ENCODE measurements around the gene LPAR1.

DNA sequence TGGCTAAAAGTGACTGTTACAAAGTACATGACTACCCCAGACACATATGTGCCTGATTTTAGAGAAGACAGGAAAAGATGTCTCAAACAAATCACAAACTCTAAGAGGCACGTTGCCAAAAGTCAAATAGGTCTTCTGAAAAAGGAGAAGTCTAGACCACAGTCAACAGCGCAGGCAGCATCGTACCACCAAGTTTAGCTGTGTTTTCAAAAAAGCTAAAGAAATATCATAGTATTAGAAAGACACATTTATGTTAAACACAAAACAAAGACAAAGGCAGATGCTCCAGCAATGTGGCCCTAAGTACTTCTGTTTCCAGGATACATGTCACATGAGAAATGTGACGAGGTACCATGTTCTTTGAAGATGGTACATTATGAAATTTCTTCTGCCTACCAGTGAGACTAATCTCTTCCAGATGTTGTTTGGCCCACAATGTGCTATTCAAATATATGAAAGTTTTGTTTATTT is 43.5 kb downstream of the LPAR1 start:
- TF ChIP-seq CTCF (IDR thresholded peaks at IDR 0.05; ENCODE audit: insufficient read depth, low read depth, low read length): no peak
- TF ChIP-seq EZH2 (IDR thresholded peaks at IDR 0.05; ENCODE audit: insufficient read depth, low read length): no peak

All from astrocyte (in vitro differentiated cells and primary cell).